Prostate gland (tissue), 2 donors: ENCODE data around the gene TPSB2. TPM values are rescaled to one million over a fixed set of nuclear protein-coding genes. Genes with fewer than 3 reads are reported as not detected.

Experiments used
- DNase-seq: peaks from one replicate; pipeline ENCODE4 v3.0.0-alpha.2; 2019; ENCODE audit warnings: low spot score
- H3K27ac ChIP-seq, 2 donors: fragments of 200-600 bp; sonication (generic); 2 replicates each; pipeline ENCODE4 v1.5.1; 2017 to 2019
- H3K27me3 ChIP-seq: fragments of 200-600 bp; sonication (generic); replicated peaks from 2 replicates; pipeline ENCODE4 v1.5.1; 2019; ENCODE audit not compliant: insufficient read depth
- H3K36me3 ChIP-seq, 2 donors: fragments of 200-600 bp; sonication (generic); 1 replicate in 1 of 2; 2 replicates in 1 of 2; pipeline versions ENCODE4 v1.5.1 to v1.8.1; 2017 to 2019
- H3K4me1 ChIP-seq: fragments of 200-600 bp; sonication (generic); replicated peaks from 2 replicates; pipeline ENCODE4 v1.5.1; 2019
- H3K4me3 ChIP-seq, 2 donors: fragments of 200-600 bp; sonication (generic); 2 replicates each; pipeline ENCODE4 v1.5.1; 2017 to 2019
- H3K9me3 ChIP-seq: fragments of 200-600 bp; sonication (generic); 2 replicates; pipeline ENCODE4 v1.5.1; 2017
- CTCF ChIP-seq, 4 experiments: fragments of 200-600 bp in 2 of 4; fragments of 450-650 bp in 2 of 4; sonication (generic) in 2 of 4; IDR thresholded peaks; 1 replicate in 3 of 4; 2 replicates in 1 of 4; pipeline ENCODE4 v1.5.1; 2016 to 2019; ENCODE audit warnings: antibody characterized with exemption in 4 of 4, mild to moderate bottlenecking in 2 of 4, moderate library complexity in 2 of 4
- POLR2A ChIP-seq: fragments of 450-650 bp; IDR thresholded peaks from one replicate; pipeline ENCODE4 v1.6.1; 2016; ENCODE audit warnings: antibody characterized with exemption, mild to moderate bottlenecking
- POLR2AphosphoS5 ChIP-seq: sonication (generic); formaldehyde crosslinking; IDR thresholded peaks from one replicate; pipeline ENCODE4 v1.6.1; 2017; ENCODE audit warnings: antibody characterized with exemption
- WGBS: methylation state at CpG from one replicate; pipeline ENCODE4 v1.1.5; 2018; 5-methylcytosine and 5-hydroxymethylcytosine counted together
- intact Hi-C: fragments of 100-400 bp; cut with DNase I; formaldehyde crosslinking; loops from one replicate; pipeline ENCODE4 v1.14.2; 2022
- total RNA-seq, 2 donors: library from RNA; depleted of rRNA; stranded (reverse); fragments of >200 nt; gene quantifications; one replicate each; pipeline ENCODE4 v1.1.0, GENCODE V29; 2016

The TPSB2 gene
- total RNA-seq, 2 donors from 2014 or later = 31.8 to 78.7 TPM

- TF ChIP-seq POLR2AphosphoS5 = no peak
- no peak for TF ChIP-seq POLR2A
- no peak for TF ChIP-seq CTCF (IDR thresholded peaks at IDR 0.05)
- Histone ChIP-seq H3K27me3 (no peaks in the 10 kb centered on the region), H3K27ac (no peak within 1 kb of the TSS), H3K4me3 (no peak within 1 kb of the TSS), H3K4me1 (no peaks in the 10 kb centered on the region), H3K9me3 (no peaks in the 10 kb centered on the region), H3K36me3 (no peaks in the 10 kb centered on the region)
- no peak for DNase-seq
- intact Hi-C loops = no loop called here
- 58% methylated on average over 10 of the region's 10 CpGs for WGBS
Measured at GRCh38 chr16:1225051-1225451, 4.9 kb downstream of the TPSB2 start, which contains the start of gene TPSG1. Gene TPSG1 (minus strand): TSS chr16:1225268. CDS start chr16:1225252, 16 bp downstream.

- no peak overlapping the region for H3K4me3 ChIP-seq
Measured at GRCh38 chr16:1224558-1224957, 5.4 kb downstream of the TPSB2 start.

GRCh38 chr16:1223355-1224214 lies 6.4 kb downstream of the TPSB2 start:
- intact Hi-C loops = no loop called here
- H3K27ac ChIP-seq = no peak overlapping the region
- no peaks in the 10 kb centered on the region for H3K36me3 ChIP-seq
- no peaks in the 10 kb centered on the region for H3K4me1 ChIP-seq
- no peak for DNase-seq
- TF ChIP-seq POLR2AphosphoS5 (no peak), POLR2A (no peak), CTCF (IDR thresholded peaks at IDR 0.05) (no peak)
- WGBS = 81% methylated on average over 30 of the region's 38 CpGs
- H3K9me3 ChIP-seq = no peaks in the 10 kb centered on the region
- H3K27me3 ChIP-seq = no peaks in the 10 kb centered on the region
- H3K4me3 ChIP-seq = no peak overlapping the region

More at GRCh38 chr16:1224558-1224957, 5.4 kb downstream of the TPSB2 start:
- no peak for TF ChIP-seq POLR2AphosphoS5
- TF ChIP-seq POLR2A = no peak
- no peak for TF ChIP-seq CTCF (IDR thresholded peaks at IDR 0.05)
- WGBS = 73% methylated on average over 9 of the region's 9 CpGs
- DNase-seq = no peak
- H3K9me3 ChIP-seq = no peaks in the 10 kb centered on the region
- intact Hi-C loops = no loop called here
- no peak overlapping the region for H3K27ac ChIP-seq
- H3K36me3 ChIP-seq = no peaks in the 10 kb centered on the region
- H3K27me3 ChIP-seq = no peaks in the 10 kb centered on the region
- no peaks in the 10 kb centered on the region for H3K4me1 ChIP-seq

GRCh38 chr16:1222553-1223354 lies 7.2 kb downstream of the TPSB2 start:
- Histone ChIP-seq H3K9me3 (no peaks in the 10 kb centered on the region), H3K4me1 (no peaks in the 10 kb centered on the region), H3K4me3 (no peak overlapping the region), H3K27ac (no peak overlapping the region), H3K27me3 (no peaks in the 10 kb centered on the region), H3K36me3 (no peaks in the 10 kb centered on the region)
- intact Hi-C loops = no loop called here
- no peak for TF ChIP-seq POLR2A
- TF ChIP-seq POLR2AphosphoS5 = no peak
- TF ChIP-seq CTCF (IDR thresholded peaks at IDR 0.05) = no peak
- no peak for DNase-seq
- WGBS = 76% methylated on average over 25 of the region's 25 CpGs
